Naive thymus-derived CD8-positive, alpha-beta T cell (primary cell): ENCODE results near the gene H3-3A. TPM values are rescaled to one million over a fixed set of nuclear protein-coding genes. Genes with fewer than 3 reads are reported as not detected.
A peak's percentile ranks its signal among the peaks of the same experiment; 100 is the strongest.

Experiments used
- ATAC-seq, 2 donors: fragments of 150-1000 bp; cut with Tn5 transposase in 1 of 2; sonication (Bioruptor Pico), chemical (Tn5 transposase) in 1 of 2; 1 replicate in 1 of 2; 2 replicates in 1 of 2; pipeline ENCODE4 v1.10.0; 2021; ENCODE audit warnings: mild to moderate bottlenecking in 2 of 2, moderate library complexity in 2 of 2
- POLR2A ChIA-PET: fragments of 350-600 bp; sonication (Branson Sonifier 250); formaldehyde crosslinking; loops from one replicate; lab custom pipeline; 2021; ENCODE audit warnings: antibody characterized with exemption; lab: Charles Lee
- DNase-seq, 10 donors: peaks; one replicate each; pipeline versions ENCODE4 v3.0.0 to v3.0.0-alpha.2; 2020 to 2022
- H3K27ac Mint-ChIP-seq, 10 donors: one replicate each; pipeline ENCODE4 v1.8.0; 2020 to 2022; ENCODE audit warnings: mild to moderate bottlenecking in 10 of 10, mixed read lengths in 10 of 10, moderate library complexity in 4 of 10, inconsistent platforms in 1 of 10
- H3K27me3 Mint-ChIP-seq, 5 donors: one replicate each; pipeline ENCODE4 v1.8.0; 2021 to 2022; ENCODE audit warnings: mixed read lengths in 5 of 5
- H3K36me3 Mint-ChIP-seq, 3 donors: one replicate each; pipeline ENCODE4 v1.8.0; 2020 to 2022; ENCODE audit warnings: mixed read lengths in 3 of 3, mild to moderate bottlenecking in 2 of 3, inconsistent platforms in 1 of 3
- H3K4me1 Mint-ChIP-seq, 4 donors: one replicate each; pipeline ENCODE4 v1.8.0; 2021 to 2022; ENCODE audit warnings: mixed read lengths in 4 of 4
- H3K4me3 Mint-ChIP-seq, 10 donors: one replicate each; pipeline ENCODE4 v1.8.0; 2020 to 2022; ENCODE audit warnings: mild to moderate bottlenecking in 10 of 10, mixed read lengths in 10 of 10, moderate library complexity in 6 of 10, inconsistent platforms in 1 of 10
- H3K9me3 Mint-ChIP-seq, 9 donors: one replicate each; pipeline ENCODE4 v1.8.0; 2020 to 2022; ENCODE audit warnings: mixed read lengths in 9 of 9, mild to moderate bottlenecking in 3 of 9, inconsistent platforms in 1 of 9, moderate library complexity in 1 of 9
- polyA plus RNA-seq, 3 donors: library from polyadenylated mRNA; unstranded; fragments of 300-500 nt; fragmentation: Illumina TruSeq; gene quantifications; one replicate each; pipeline ENCODE4 v1.2.3, GENCODE V29; 2021
- total RNA-seq, 8 experiments: library from RNA in 2 of 8; stranded (reverse) in 2 of 8; gene quantifications; one replicate each; pipeline ENCODE4 v1.2.3 and lab custom pipeline; 2021 to 2026

Gene H3-3A
- total and polyA plus RNA-seq, 5 experiments from 2014 or later = 440 to 904 (median 736) TPM

GRCh38 chr1:226119169-226119568 is 56.7 kb downstream of the H3-3A start:
- POLR2A ChIA-PET = interaction anchor here (0.9 to 6.3 kb wide), 6 partner anchors 9 to 335 kb away, joined by 3 to 55 read pairs (median 10); partner anchors contain the start of gene H3-3A
- H3K27ac Mint-ChIP-seq = peak overlapping the region in 1 of 10 donors; percentile 4
- H3K27me3 Mint-ChIP-seq = no peaks in the 10 kb centered on the region
- peak overlapping the region in 1 of 10 donors; percentile 22 for H3K4me3 Mint-ChIP-seq
- H3K9me3 Mint-ChIP-seq = no peaks in the 10 kb centered on the region
- no peak for DNase-seq
- ATAC-seq = no peak
- no peaks in the 10 kb centered on the region for H3K36me3 Mint-ChIP-seq
- peaks cover 11 to 47% (median 25%) of the 10 kb centered on the region in 4 donors for H3K4me1 Mint-ChIP-seq

GRCh38 chr1:226120398-226120797 is 57.9 kb downstream of the H3-3A start:
- H3K27me3 Mint-ChIP-seq = peaks cover 0 to 2% (median 0%) of the 10 kb centered on the region in 5 donors

DNA sequence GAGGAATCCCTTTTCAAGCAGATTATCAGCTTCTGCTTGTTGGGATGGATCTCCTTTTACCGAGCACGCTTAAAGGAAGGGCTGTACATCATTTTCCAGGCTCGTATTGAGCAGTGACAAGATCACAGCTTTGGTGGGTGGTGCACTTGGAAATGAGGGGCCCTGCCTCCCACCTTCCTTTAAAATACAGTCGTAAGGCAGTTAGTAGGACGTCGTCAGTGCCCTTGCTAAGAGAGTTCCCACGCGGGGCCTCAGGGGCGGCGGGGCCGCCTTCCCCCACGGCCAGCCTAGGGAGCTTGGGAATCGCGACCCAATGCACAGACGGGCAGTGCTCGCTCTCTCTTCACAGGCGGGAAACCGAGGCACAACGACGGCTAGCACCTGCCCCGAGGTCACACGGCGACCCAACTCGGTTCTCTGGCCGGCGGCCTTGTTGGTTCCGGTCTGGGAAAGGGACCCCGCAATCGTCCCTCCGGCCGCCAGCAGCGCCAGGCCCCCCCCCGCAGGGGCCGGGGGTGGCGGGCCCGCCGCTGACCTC is 58.6 kb downstream of the H3-3A start:
- Mint-ChIP-seq H3K4me3 (peak overlapping the region; percentile 75 to 90 (median 86)), H3K4me1 (peaks cover 17 to 65% (median 38%) of the 10 kb centered on the region in 4 donors), H3K9me3 (no peaks in the 10 kb centered on the region), H3K36me3 (no peaks in the 10 kb centered on the region), H3K27me3 (peaks cover 0 to 3% (median 0%) of the 10 kb centered on the region in 5 donors), H3K27ac (peak overlapping the region; percentile 74 to 93 (median 85))
- ATAC-seq (no peak), DNase-seq (peak in 2 of 10 donors; percentile 9 to 64)
- POLR2A ChIA-PET = interaction anchor here (0.6 to 6.3 kb wide), 9 partner anchors 11 to 653 kb away, joined by 3 to 55 read pairs (median 13); partner anchors contain the start of genes H3-3A and SDE2

More at GRCh38 chr1:226120398-226120797, 57.9 kb downstream of the H3-3A start:
- peak overlapping the region in 2 of 10 donors; percentile 86 to 93 for H3K27ac Mint-ChIP-seq
- H3K36me3 Mint-ChIP-seq = no peaks in the 10 kb centered on the region
- H3K4me3 Mint-ChIP-seq = peak overlapping the region; percentile 45 to 90 (median 86)
- POLR2A ChIA-PET = interaction anchor here (0.6 to 6.3 kb wide), 9 partner anchors 11 to 652 kb away, joined by 3 to 55 read pairs (median 13); partner anchors contain the start of genes H3-3A and SDE2
- no peaks in the 10 kb centered on the region for H3K9me3 Mint-ChIP-seq
- DNase-seq = peak in 1 of 10 donors; percentile 36
- no peak for ATAC-seq
- peaks cover 16 to 60% (median 37%) of the 10 kb centered on the region in 4 donors for H3K4me1 Mint-ChIP-seq

Other genes with a start within 250 kb of the H3-3A start
- 100 to 1,000 TPM; 427 to 436 TPM for gene TMEM63A, start 180.3 kb upstream of the H3-3A start, total RNA-seq
- 10 to 100 TPM; 34.4 to 53.5 (median 45.1) TPM for gene TMEM63A, start 180.3 kb upstream of the H3-3A start, polyA plus RNA-seq
- gene LEFTY1, start 173.6 kb upstream of the H3-3A start, total RNA-seq = not detected
- under 1 TPM in 1 of 3 donors, not detected in 2; 0.22 TPM for gene LEFTY1, start 173.6 kb upstream of the H3-3A start, polyA plus RNA-seq
- gene PYCR2, start 138.5 kb upstream of the H3-3A start, total RNA-seq = 100 to 1,000 TPM; 132 to 153 TPM
- 100 to 1,000 TPM in 2 of 3 donors, 10 to 100 TPM in 1; 75.0 to 152 (median 121) TPM for gene PYCR2, start 138.5 kb upstream of the H3-3A start, polyA plus RNA-seq
- gene LEFTY2, start 121.5 kb upstream of the H3-3A start, total RNA-seq = not detected
- under 1 TPM; 0.19 to 0.75 (median 0.64) TPM for gene LEFTY2, start 121.5 kb upstream of the H3-3A start, polyA plus RNA-seq
- 10 to 100 TPM; 21.7 to 22.5 TPM for gene SDE2, start 63.4 kb upstream of the H3-3A start, total RNA-seq
- gene SDE2, start 63.4 kb upstream of the H3-3A start, polyA plus RNA-seq = 10 to 100 TPM in 1 of 3 donors, 1 to 10 TPM in 2; 5.1 to 12.0 (median 7.2) TPM
- gene ACBD3, start 124.0 kb downstream of the H3-3A start, total RNA-seq = 10 to 100 TPM; 30.6 to 33.2 TPM
- gene ACBD3, start 124.0 kb downstream of the H3-3A start, polyA plus RNA-seq = 10 to 100 TPM; 11.2 to 16.1 (median 11.8) TPM
- not detected for gene MIXL1, start 160.9 kb downstream of the H3-3A start, total RNA-seq
- gene MIXL1, start 160.9 kb downstream of the H3-3A start, polyA plus RNA-seq = under 1 TPM in 1 of 3 donors, not detected in 2; 0.13 TPM
- gene LIN9, start 246.4 kb downstream of the H3-3A start, total RNA-seq = 1 to 10 TPM; 8.2 to 8.7 TPM
- gene LIN9, start 246.4 kb downstream of the H3-3A start, polyA plus RNA-seq = 1 to 10 TPM; 3.6 to 4.2 (median 4.1) TPM